GM12878 (cell line): Measurements from ENCODE around the gene HK2. TPM values are rescaled to one million over a fixed set of nuclear protein-coding genes. Genes with fewer than 3 reads are reported as not detected.

Source experiments
- ATAC-seq: fragments of 200-7000 bp; cut with Tn5 transposase; 3 replicates; pipeline ENCODE4 v1.9.1; 2020; ENCODE audit warnings: mild to moderate bottlenecking, moderate library complexity
- BruUV-seq: library from RNA; stranded (reverse); fragments of 400-500 nt; replicated peaks from 2 replicates; lab custom pipeline; 2021; lab: Mats Ljungman, UMichigan
- CTCF ChIA-PET: fragments of 300-600 bp; sonication (Branson Sonifier 250); formaldehyde crosslinking; extraction: SDS; loops from one replicate; lab custom pipeline; 2021; ENCODE audit warnings: inconsistent platforms; lab: Yijun Ruan, JAX
- POLR2A ChIA-PET: fragments of 350-600 bp; formaldehyde crosslinking; extraction: SDS; loops from one replicate; lab custom pipeline; 2021; ENCODE audit warnings: inconsistent platforms; lab: Charles Lee
- RAD21 ChIA-PET: fragments of 300-600 bp; sonication (Branson Sonifier 250); formaldehyde crosslinking; loops from one replicate; lab custom pipeline; 2023; ENCODE audit warnings: antibody characterized with exemption; ENCODE audit not compliant: unreplicated experiment; lab: Charles Lee
- SMC1A ChIA-PET: fragments of 300-600 bp; sonication (Branson Sonifier 250); formaldehyde crosslinking; loops from one replicate; lab custom pipeline; 2023; ENCODE audit not compliant: unreplicated experiment, uncharacterized antibody; lab: Charles Lee
- DNase-seq: peaks from one replicate; pipeline ENCODE4 v3.0.0-alpha.2; 2011; ENCODE audit warnings: low read depth, low spot score
- FAIRE-seq: peaks from 3 replicates; lab custom pipeline; 2011; peaks lifted over from hg19 to GRCh38; lab: Jason Lieb, UNC
- H2AFZ ChIP-seq: 2 replicates; pipeline ENCODE4 v1.6.0; 2011; ENCODE audit warnings: low read depth, low read length, control low read depth; ENCODE audit not compliant: control insufficient read depth
- H3K27ac ChIP-seq: 2 replicates; pipeline ENCODE4 v1.5.1; 2011; ENCODE audit warnings: control low read depth; ENCODE audit not compliant: control insufficient read depth, insufficient read depth
- H3K27me3 ChIP-seq, 2 experiments: replicated peaks in 1 of 2; 2 replicates each; pipeline versions ENCODE4 v1.6.0 to v1.6.1; 2011; ENCODE audit warnings: low read length in 1 of 2; ENCODE audit not compliant: control insufficient read depth in 2 of 2, insufficient read depth in 2 of 2
- H3K36me3 ChIP-seq, 2 experiments: 2 replicates each; pipeline ENCODE4 v1.5.1; 2011; ENCODE audit warnings: low read length in 1 of 2; ENCODE audit not compliant: control insufficient read depth in 2 of 2, insufficient read depth in 2 of 2
- H3K4me1 ChIP-seq: 2 replicates; pipeline ENCODE4 v1.6.1; 2011; ENCODE audit warnings: mild to moderate bottlenecking, low read length, moderate library complexity, mixed read lengths; ENCODE audit not compliant: control insufficient read depth, insufficient read depth
- H3K4me2 ChIP-seq: 2 replicates; pipeline ENCODE4 v1.6.0; 2011; ENCODE audit warnings: control low read depth; ENCODE audit not compliant: control insufficient read depth, insufficient read depth
- H3K4me3 ChIP-seq: fragments of 200-600 bp; sonication (generic); 2 replicates; pipeline ENCODE4 v1.5.1; 2016
- H3K79me2 ChIP-seq: 2 replicates; pipeline ENCODE4 v1.6.0; 2011; ENCODE audit warnings: low read length; ENCODE audit not compliant: control insufficient read depth, insufficient read depth
- H3K9ac ChIP-seq: 2 replicates; pipeline ENCODE4 v1.8.0; 2011; ENCODE audit warnings: low read length, control low read depth, mixed read lengths; ENCODE audit not compliant: control insufficient read depth, insufficient read depth
- H3K9me3 ChIP-seq: replicated peaks from 3 replicates; pipeline ENCODE4 v1.5.1; 2011; ENCODE audit warnings: mild to moderate bottlenecking, low read length; ENCODE audit not compliant: control insufficient read depth, insufficient read depth
- H4K20me1 ChIP-seq: 2 replicates; pipeline ENCODE4 v1.6.0; 2011; ENCODE audit not compliant: control insufficient read depth, insufficient read depth
- CBX5 ChIP-seq: sonication (generic); IDR thresholded peaks from 2 replicates; pipeline ENCODE4 v1.6.1; 2016; ENCODE audit warnings: low read depth, moderate library complexity, mild to moderate bottlenecking, inconsistent platforms
- IRF3 ChIP-seq: fragments of 450-650 bp; IDR thresholded peaks from 2 replicates; pipeline ENCODE4 v1.6.1; 2014; ENCODE audit warnings: mild to moderate bottlenecking
- MTA3 ChIP-seq: IDR thresholded peaks from 2 replicates; pipeline ENCODE4 v1.6.1; 2012; ENCODE audit warnings: low read length, inconsistent platforms, borderline replicate concordance
- MXI1 ChIP-seq: fragments of 150-350 bp; IDR thresholded peaks from 2 replicates; pipeline ENCODE4 v1.6.1; 2011; ENCODE audit warnings: low read depth, mild to moderate bottlenecking, inconsistent platforms, low read length, improper control_type of control experiment
- NR2C2 ChIP-seq: IDR thresholded peaks from 2 replicates; pipeline ENCODE4 v1.6.1; 2011; ENCODE audit warnings: borderline replicate concordance, low read depth; ENCODE audit not compliant: control insufficient read depth, insufficient read length
- NRF1 ChIP-seq: conservative IDR thresholded peaks from 2 replicates; pipeline ENCODE4 v1.6.1; 2011; ENCODE audit warnings: mild to moderate bottlenecking, low read depth, low read length, improper control_type of control experiment
- PBX3 ChIP-seq: IDR thresholded peaks from 2 replicates; pipeline ENCODE4 v1.6.1; 2011; ENCODE audit warnings: mild to moderate bottlenecking, low read depth, low read length, moderate library complexity; ENCODE audit not compliant: insufficient replicate concordance
- POLR2AphosphoS2 ChIP-seq: IDR thresholded peaks from 2 replicates; pipeline ENCODE4 v1.6.1; 2011; ENCODE audit warnings: low read depth, mild to moderate bottlenecking, low read length, improper control_type of control experiment, moderate library complexity
- SP1 ChIP-seq: IDR thresholded peaks from one replicate; pipeline ENCODE4 v1.6.1; 2011; ENCODE audit warnings: low read depth, low read length
- SPI1 ChIP-seq: IDR thresholded peaks from 2 replicates; pipeline ENCODE4 v1.6.1; 2011; ENCODE audit warnings: low read depth, mild to moderate bottlenecking, low read length, moderate library complexity, borderline replicate concordance; ENCODE audit not compliant: insufficient read depth
- TCF7 ChIP-seq: IDR thresholded peaks from 2 replicates; pipeline ENCODE4 v1.6.1; 2014; ENCODE audit warnings: antibody characterized with exemption, borderline replicate concordance
- WRNIP1 ChIP-seq: IDR thresholded peaks from 2 replicates; pipeline ENCODE4 v1.6.1; 2011; ENCODE audit warnings: low read depth, low read length, improper control_type of control experiment, borderline replicate concordance
- WGBS: methylation state at CpG from one replicate; pipeline ENCODE4 v1.1.6; 2016; ENCODE audit warnings: low lambda C conversion rate; ENCODE audit not compliant: insufficient replicate concordance, insufficient coverage; ENCODE audit errors: missing lambda C conversion rate; 5-methylcytosine and 5-hydroxymethylcytosine counted together
- in situ Hi-C: fragments of 300-500 bp; cut with MboI; formaldehyde crosslinking; loops from 9 replicates; pipeline ENCODE4 v1.14.3; 2018; ENCODE audit warnings: mixed read lengths
- intact Hi-C: fragments of 100-400 bp; cut with micrococcal nuclease; formaldehyde crosslinking; loops from one replicate; pipeline ENCODE4 v1.14.2; 2022; ENCODE audit not compliant: unreplicated experiment
- polyA plus RNA-seq, 11 experiments: library from polyadenylated mRNA; depleted of rRNA in 4 of 11; unstranded in 6 of 11; stranded (reverse) in 5 of 11; fragments of >200 nt; fragmentation: Nextera tagmentation in 4 of 11; fragmentation: Illumina TruSeq in 1 of 11; extraction: Ambion mirVana in 4 of 11; extraction: Trizol in 1 of 11; gene quantifications; 1 replicate in 1 of 11; 2 replicates in 10 of 11; pipeline versions ENCODE4 v1.2.1 to v1.2.3, GENCODE V29; 2011 to 2016; ENCODE audit warnings: inconsistent platforms in 2 of 11, missing spikeins in 2 of 11, low read depth in 1 of 11
- total RNA-seq, 4 experiments: library from RNA; depleted of rRNA in 3 of 4; stranded (reverse); fragments of >200 nt in 3 of 4; fragmentation: Illumina TruSeq in 1 of 4; extraction: Trizol in 1 of 4; gene quantifications; 2 replicates each; pipeline versions ENCODE4 v1.2.1 to v1.2.3, GENCODE V29; 2013 to 2021
- TF ChIP-seq, protein P1 (sequence below), 3 experiments: IDR thresholded peaks in 2 of 3; conservative IDR thresholded peaks in 1 of 3; 2 replicates each; pipeline ENCODE4 v1.5.1; 2011; ENCODE audit warnings: low read depth in 3 of 3, low read length in 3 of 3, mild to moderate bottlenecking in 3 of 3, control low read depth in 2 of 3, moderate library complexity in 2 of 3, inconsistent platforms in 1 of 3, mixed read lengths in 1 of 3; ENCODE audit not compliant: control insufficient read depth in 2 of 3, insufficient read depth in 1 of 3; ENCODE audit errors: extremely low read depth in 1 of 3

HK2 gene
- total and polyA plus RNA-seq, 10 of the 15 experiments (the other 5 are each of a cell fraction or from before 2014, with no cell fraction given) = 5.0 to 73.1 (median 20.2) TPM

GRCh38 chr2:74925361-74925786 lies 91.4 kb downstream of the HK2 start:
- TF ChIP-seq WRNIP1 (no peak), IRF3 (no peak), NR2C2 (no peak)
- Histone ChIP-seq H3K4me2 (no peak overlapping the region), H3K4me1 (no peaks in the 10 kb centered on the region), H3K27me3 (no peaks in the 10 kb centered on the region), H4K20me1 (no peaks in the 10 kb centered on the region), H3K4me3 (no peak overlapping the region), H2AFZ (no peak overlapping the region), H3K9ac (no peak overlapping the region), H3K27ac (no peak overlapping the region), H3K36me3 (no peaks in the 10 kb centered on the region), H3K79me2 (no peaks in the 10 kb centered on the region), H3K9me3 (no peaks in the 10 kb centered on the region; the same call in 2 of the 3 replicates)
- ChIA-PET RAD21 (interaction anchor here (1.1 kb wide), 1 partner anchor 128 kb away, joined by 4 read pairs; no protein-coding TSS in a partner anchor), CTCF (interaction anchor here (0.6 to 1.7 kb wide), 4 partner anchors 172 to 683 kb away, joined by 3 to 5 read pairs (median 4); no protein-coding TSS in a partner anchor), POLR2A (no interaction called here), SMC1A (interaction anchor here (1.4 kb wide), 1 partner anchor 9 kb away, joined by 5 read pairs; no protein-coding TSS in a partner anchor)
- FAIRE-seq (no peak), DNase-seq (no peak), ATAC-seq (no peak)
- intact Hi-C loops = loop anchor here (10.0 kb wide), 1 partner anchor 269 kb away; the partner anchor contains the start of gene TACR1
- no TSS peak for BruUV-seq
- 70% methylated on average over 2 of the region's 2 CpGs for WGBS
- in situ Hi-C loops = no loop called here

DNA sequence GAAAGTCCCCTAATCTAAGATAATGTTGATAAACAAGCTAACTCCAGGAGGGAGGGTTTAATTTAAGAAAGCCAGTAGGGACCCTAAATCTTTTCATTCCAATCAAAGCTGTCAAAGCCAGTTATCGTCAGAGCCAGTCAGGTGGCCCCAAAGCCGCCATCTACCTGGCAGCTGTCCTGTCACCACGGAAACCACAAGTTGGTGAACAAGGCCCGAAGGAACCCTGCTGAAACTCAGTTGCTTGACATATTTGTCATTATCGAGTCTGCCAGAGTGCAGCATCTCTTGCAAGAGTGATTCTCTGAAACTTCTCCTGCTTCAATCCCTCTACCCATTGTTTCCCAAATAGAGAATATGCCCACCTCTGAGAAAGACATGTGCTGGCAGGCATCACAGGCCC lies 93.7 kb downstream of the HK2 start:
- Histone ChIP-seq H3K79me2 (no peaks in the 10 kb centered on the region), H3K9ac (no peak overlapping the region), H3K27me3 (no peaks in the 10 kb centered on the region), H3K36me3 (no peaks in the 10 kb centered on the region), H3K27ac (no peak overlapping the region), H2AFZ (no peak overlapping the region), H4K20me1 (no peaks in the 10 kb centered on the region), H3K4me2 (no peak overlapping the region), H3K9me3 (no peaks in the 10 kb centered on the region), H3K4me1 (no peaks in the 10 kb centered on the region), H3K4me3 (no peak overlapping the region)
- DNase-seq (no peak), ATAC-seq (peak; percentile 40), FAIRE-seq (no peak)
- RAD21 ChIA-PET = no interaction called here
- intact Hi-C loops = loop anchor here (10.0 kb wide), 1 partner anchor 267 kb away; the partner anchor contains the start of gene TACR1
- WGBS = 52% methylated on average over 5 of the region's 5 CpGs
- TF ChIP-seq NRF1 = no peak
- TF ChIP-seq SP1 = no peak
- TF ChIP-seq PBX3 = no peak
- TF ChIP-seq, protein P1, sequence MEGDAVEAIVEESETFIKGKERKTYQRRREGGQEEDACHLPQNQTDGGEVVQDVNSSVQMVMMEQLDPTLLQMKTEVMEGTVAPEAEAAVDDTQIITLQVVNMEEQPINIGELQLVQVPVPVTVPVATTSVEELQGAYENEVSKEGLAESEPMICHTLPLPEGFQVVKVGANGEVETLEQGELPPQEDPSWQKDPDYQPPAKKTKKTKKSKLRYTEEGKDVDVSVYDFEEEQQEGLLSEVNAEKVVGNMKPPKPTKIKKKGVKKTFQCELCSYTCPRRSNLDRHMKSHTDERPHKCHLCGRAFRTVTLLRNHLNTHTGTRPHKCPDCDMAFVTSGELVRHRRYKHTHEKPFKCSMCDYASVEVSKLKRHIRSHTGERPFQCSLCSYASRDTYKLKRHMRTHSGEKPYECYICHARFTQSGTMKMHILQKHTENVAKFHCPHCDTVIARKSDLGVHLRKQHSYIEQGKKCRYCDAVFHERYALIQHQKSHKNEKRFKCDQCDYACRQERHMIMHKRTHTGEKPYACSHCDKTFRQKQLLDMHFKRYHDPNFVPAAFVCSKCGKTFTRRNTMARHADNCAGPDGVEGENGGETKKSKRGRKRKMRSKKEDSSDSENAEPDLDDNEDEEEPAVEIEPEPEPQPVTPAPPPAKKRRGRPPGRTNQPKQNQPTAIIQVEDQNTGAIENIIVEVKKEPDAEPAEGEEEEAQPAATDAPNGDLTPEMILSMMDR (IDR thresholded peaks at IDR 0.05 in 2 of 3, conservative IDR thresholded peaks at IDR 0.05 in 1 of 3; ENCODE audit: control insufficient read depth in 2 of 3, extremely low read depth in 1 of 3, insufficient read depth in 1 of 3, low read depth in 3 of 3, low read length in 3 of 3) = no peak
- no peak for TF ChIP-seq TCF7
- no peak for TF ChIP-seq CBX5
- no peak for TF ChIP-seq SPI1
- TF ChIP-seq POLR2AphosphoS2 = no peak
- no peak for TF ChIP-seq MTA3
- TF ChIP-seq MXI1 = no peak
- CTCF ChIA-PET = no interaction called here
- in situ Hi-C loops = no loop called here
- no TSS peak for BruUV-seq
- POLR2A ChIA-PET = no interaction called here
- SMC1A ChIA-PET = interaction anchor here (1.3 kb wide), 1 partner anchor 9 kb away, joined by 4 read pairs; no protein-coding TSS in a partner anchor
